ENCODE measurements around the gene THAP7.

THAP7 gene

DNA sequence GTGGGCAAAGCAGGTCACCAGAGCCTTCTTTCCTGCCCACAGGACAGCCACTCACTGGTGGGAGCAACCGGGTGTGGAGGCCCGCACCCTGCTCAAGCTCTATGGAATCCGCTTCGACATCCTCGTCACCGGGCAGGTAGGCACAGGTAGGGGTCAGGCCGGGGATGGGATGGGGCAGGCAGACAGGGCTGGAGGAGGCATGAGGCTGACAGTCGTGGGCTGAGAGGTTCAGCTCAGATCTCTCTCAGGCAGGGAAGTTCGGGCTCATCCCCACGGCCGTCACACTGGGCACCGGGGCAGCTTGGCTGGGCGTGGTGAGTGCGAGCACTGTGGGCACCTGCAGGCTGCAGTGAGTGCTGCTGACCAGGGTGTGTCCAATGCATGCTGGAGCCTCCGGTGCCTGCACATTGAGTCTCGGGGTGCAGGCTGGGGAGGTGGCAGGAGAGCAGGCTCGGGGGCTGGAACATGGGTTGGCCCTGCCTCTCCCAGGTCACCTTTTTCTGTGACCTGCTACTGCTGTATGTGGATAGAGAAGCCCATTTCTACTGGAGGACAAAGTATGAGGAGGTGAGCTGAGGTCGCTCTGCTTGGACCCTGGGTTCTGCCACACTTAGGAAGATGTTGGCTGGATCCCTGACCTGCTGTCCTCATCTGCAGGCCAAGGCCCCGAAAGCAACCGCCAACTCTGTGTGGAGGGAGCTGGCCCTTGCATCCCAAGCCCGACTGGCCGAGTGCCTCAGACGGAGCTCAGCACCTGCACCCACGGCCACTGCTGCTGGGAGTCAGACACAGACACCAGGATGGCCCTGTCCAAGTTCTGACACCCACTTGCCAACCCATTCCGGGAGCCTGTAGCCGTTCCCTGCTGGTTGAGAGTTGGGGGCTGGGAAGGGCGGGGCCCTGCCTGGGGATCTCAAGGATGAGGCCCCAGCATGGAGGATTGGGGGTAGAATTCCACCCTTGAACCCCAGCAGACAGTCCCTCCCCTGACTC lies 24.1 kb upstream of the THAP7 start:
- no peak for TF ChIP-seq POLR2AphosphoS5 (IDR thresholded peaks at IDR 0.05; ENCODE audit: low read depth, low read length)

DNA sequence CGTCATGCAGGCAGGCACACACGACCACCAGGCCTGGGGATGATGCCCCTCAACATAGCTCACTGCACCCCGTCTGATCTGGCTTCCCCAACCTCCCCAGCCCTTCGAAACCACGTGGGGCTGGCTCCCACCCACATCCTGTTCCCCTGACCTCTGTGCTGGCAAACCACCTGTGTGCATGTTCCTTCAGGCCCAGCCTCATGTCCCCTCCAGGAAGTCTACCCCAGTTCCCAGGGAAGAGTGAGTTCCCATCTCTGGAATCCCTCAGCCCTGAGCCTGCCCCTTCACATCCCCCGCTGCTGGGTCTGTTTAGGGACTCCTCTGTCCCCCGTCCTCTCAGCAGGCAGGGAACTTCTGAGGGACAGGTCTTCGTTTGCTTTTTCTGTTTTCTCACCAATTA lies 23.3 kb upstream of the THAP7 start:
- TF ChIP-seq POLR2AphosphoS5 (IDR thresholded peaks at IDR 0.05; ENCODE audit: low read depth, low read length) (no peak), FOXP2 (optimal IDR thresholded peaks at IDR 0.05; ENCODE audit: borderline replicate concordance, extremely low read depth, extremely low read length, insufficient read depth) (no peak)

DNA sequence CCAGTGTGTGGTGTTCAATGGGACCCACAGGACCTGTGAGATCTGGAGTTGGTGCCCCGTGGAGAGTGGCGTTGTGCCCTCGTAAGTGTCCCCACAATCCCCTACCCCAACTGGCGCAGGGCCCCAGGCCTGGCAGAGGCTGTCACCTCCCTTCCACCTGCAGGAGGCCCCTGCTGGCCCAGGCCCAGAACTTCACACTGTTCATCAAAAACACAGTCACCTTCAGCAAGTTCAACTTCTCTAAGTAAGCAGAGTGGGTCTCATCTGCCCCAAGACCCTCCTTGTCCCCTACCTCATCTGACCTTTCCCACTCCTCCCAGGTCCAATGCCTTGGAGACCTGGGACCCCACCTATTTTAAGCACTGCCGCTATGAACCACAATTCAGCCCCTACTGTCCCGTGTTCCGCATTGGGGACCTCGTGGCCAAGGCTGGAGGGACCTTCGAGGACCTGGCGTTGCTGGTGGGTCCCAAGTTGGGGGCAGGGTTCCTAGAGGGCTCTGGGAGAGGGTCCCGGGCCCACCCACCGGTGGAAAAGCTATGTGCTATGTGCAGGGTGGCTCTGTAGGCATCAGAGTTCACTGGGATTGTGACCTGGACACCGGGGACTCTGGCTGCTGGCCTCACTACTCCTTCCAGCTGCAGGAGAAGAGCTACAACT lies 21.2 kb upstream of the THAP7 start:
- no peak for TF ChIP-seq SIN3A (IDR thresholded peaks at IDR 0.05; ENCODE audit: borderline replicate concordance, insufficient read depth, low read length)
- TF ChIP-seq TAF1 (IDR thresholded peaks at IDR 0.05; ENCODE audit: borderline replicate concordance, insufficient read depth, low read length), result no peak
- TF ChIP-seq FOXP2 (optimal IDR thresholded peaks at IDR 0.05; ENCODE audit: borderline replicate concordance, extremely low read depth, extremely low read length, insufficient read depth), result no peak
- no peak for TF ChIP-seq POLR2AphosphoS5 (IDR thresholded peaks at IDR 0.05; ENCODE audit: low read depth, low read length)
- TF ChIP-seq, protein P1, sequence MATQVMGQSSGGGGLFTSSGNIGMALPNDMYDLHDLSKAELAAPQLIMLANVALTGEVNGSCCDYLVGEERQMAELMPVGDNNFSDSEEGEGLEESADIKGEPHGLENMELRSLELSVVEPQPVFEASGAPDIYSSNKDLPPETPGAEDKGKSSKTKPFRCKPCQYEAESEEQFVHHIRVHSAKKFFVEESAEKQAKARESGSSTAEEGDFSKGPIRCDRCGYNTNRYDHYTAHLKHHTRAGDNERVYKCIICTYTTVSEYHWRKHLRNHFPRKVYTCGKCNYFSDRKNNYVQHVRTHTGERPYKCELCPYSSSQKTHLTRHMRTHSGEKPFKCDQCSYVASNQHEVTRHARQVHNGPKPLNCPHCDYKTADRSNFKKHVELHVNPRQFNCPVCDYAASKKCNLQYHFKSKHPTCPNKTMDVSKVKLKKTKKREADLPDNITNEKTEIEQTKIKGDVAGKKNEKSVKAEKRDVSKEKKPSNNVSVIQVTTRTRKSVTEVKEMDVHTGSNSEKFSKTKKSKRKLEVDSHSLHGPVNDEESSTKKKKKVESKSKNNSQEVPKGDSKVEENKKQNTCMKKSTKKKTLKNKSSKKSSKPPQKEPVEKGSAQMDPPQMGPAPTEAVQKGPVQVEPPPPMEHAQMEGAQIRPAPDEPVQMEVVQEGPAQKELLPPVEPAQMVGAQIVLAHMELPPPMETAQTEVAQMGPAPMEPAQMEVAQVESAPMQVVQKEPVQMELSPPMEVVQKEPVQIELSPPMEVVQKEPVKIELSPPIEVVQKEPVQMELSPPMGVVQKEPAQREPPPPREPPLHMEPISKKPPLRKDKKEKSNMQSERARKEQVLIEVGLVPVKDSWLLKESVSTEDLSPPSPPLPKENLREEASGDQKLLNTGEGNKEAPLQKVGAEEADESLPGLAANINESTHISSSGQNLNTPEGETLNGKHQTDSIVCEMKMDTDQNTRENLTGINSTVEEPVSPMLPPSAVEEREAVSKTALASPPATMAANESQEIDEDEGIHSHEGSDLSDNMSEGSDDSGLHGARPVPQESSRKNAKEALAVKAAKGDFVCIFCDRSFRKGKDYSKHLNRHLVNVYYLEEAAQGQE (IDR thresholded peaks at IDR 0.05; ENCODE audit: insufficient read depth in 1 of 2, low read depth in 2 of 2, low read length in 2 of 2), result no peak

DNA sequence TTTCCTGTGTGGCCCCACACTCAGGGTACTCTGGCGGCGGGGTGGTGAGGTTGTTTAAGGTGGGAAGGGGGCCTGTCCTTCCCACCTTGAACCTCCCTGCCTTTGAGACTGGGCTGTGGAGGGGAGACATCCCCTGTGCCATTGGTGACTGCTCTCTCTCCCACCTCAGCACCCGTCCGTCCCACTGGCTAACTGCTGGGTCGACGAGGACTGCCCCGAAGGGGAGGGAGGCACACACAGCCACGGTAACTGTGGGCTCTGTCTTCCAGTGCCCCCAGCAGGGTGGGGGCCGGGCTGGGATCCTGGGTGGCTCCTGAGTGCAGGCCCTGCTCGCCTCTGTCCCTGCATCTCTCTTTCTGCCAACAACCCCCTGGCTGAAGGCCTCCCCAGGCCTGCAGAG lies 20.6 kb upstream of the THAP7 start:
- no peak for TF ChIP-seq POLR2AphosphoS5 (IDR thresholded peaks at IDR 0.05; ENCODE audit: low read depth, low read length)

DNA sequence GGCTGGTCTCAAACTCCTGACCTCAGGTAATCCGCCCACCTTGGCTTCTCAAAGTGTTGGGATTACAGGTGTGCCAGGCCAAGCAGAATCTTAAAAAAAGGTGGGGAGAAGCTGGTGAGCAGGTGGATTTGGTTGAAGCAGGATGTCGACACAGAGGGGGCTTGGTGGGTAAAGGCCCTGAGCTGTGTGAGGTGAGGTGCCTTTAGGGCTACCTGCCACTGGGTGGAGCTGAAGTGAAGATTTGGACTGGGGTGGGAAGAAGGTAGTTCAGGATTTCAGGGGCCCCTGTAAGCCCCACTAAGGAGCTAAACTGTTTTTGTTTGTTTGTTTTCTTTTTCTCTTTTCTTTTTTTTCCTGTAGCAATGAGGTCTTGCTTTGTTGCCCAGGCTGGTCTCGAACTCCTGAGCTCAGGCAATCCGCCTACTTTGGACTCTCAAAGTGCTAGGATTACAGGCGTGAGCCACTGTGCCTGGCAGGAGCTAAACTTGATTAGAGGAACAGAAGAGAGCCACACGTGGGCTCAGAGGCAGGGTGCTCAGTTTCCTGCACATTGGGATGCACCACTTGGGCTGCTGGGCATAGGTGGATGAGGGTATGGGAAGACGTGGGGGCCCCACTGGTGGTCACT lies 19.0 kb upstream of the THAP7 start:
- TF ChIP-seq, protein P1 (IDR thresholded peaks at IDR 0.05; ENCODE audit: insufficient read depth in 1 of 2, low read depth in 2 of 2, low read length in 2 of 2), result no peak
- no peak for TF ChIP-seq POLR2AphosphoS5 (IDR thresholded peaks at IDR 0.05; ENCODE audit: low read depth, low read length)
- TF ChIP-seq SIN3A (IDR thresholded peaks at IDR 0.05; ENCODE audit: borderline replicate concordance, insufficient read depth, low read length), result no peak
- no peak for TF ChIP-seq FOXP2 (optimal IDR thresholded peaks at IDR 0.05; ENCODE audit: borderline replicate concordance, extremely low read depth, extremely low read length, insufficient read depth)
- no peak for TF ChIP-seq TAF1 (IDR thresholded peaks at IDR 0.05; ENCODE audit: borderline replicate concordance, insufficient read depth, low read length)

DNA sequence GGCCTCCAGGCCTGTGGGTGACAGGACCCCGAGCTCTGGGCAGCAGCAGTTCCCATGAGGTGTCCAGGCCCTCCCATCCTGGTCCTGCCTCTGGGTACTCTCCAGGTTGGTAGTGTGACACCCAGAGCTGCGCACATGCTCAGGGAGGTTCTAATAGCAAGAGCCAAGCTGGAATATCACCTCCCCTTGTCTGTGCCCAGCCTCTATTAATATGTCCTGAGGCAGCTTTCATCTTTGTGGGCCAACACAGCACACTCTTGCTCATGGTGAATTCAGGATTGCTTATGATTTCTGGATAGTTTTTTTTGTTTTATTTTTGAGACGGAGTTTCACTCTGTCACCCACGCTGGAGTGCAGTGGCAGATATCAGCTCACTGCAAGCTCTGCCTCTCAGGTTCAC lies 16.4 kb upstream of the THAP7 start:
- TF ChIP-seq, protein P1 (IDR thresholded peaks at IDR 0.05; ENCODE audit: insufficient read depth in 1 of 2, low read depth in 2 of 2, low read length in 2 of 2), result no peak
- TF ChIP-seq SIN3A (IDR thresholded peaks at IDR 0.05; ENCODE audit: borderline replicate concordance, insufficient read depth, low read length) (no peak), FOXP2 (optimal IDR thresholded peaks at IDR 0.05; ENCODE audit: borderline replicate concordance, extremely low read depth, extremely low read length, insufficient read depth) (no peak), TAF1 (IDR thresholded peaks at IDR 0.05; ENCODE audit: borderline replicate concordance, insufficient read depth, low read length) (no peak), POLR2AphosphoS5 (IDR thresholded peaks at IDR 0.05; ENCODE audit: low read depth, low read length) (no peak)

Data from PFSK-1 (cell line).